GM04504 (cell line): Measurements from ENCODE around the gene NPM1.
"Not testable (repeated sequence)": the region's sequence is repeated elsewhere in the genome, so short reads cannot be mapped to it uniquely, and the experiment has no call there.

Source experiments
- DNase-seq: peaks from one replicate; pipeline ENCODE4 v3.0.0-alpha.2; 2012; ENCODE audit warnings: low read depth

NPM1 gene

GRCh38 chr5:171387345-171387969, at the start of gene NPM1:
TSS of gene NPM1 (plus strand) at chr5:171387849. CDS start at chr5:171387949, 100 bp downstream.
- DNase-seq, result peak; percentile 95

GRCh38 chr5:171340042-171340441, 47.6 kb upstream of the NPM1 start:
- DNase-seq, result no peak

GRCh38 chr5:171340491-171340890, 47.2 kb upstream of the NPM1 start:
- no peak for DNase-seq

GRCh38 chr5:171342362-171343111, 45.1 kb upstream of the NPM1 start:
- peak; percentile 32 for DNase-seq

- no peak for DNase-seq
These were observed 42.6 kb upstream of the NPM1 start for GRCh38 chr5:171344936-171345608.

- DNase-seq, result no peak
These were observed 36.0 kb upstream of the NPM1 start for GRCh38 chr5:171351536-171352073.

- DNase-seq, result no peak
These were observed 32.3 kb upstream of the NPM1 start for GRCh38 chr5:171355302-171355724.

GRCh38 chr5:171357843-171358242, 29.8 kb upstream of the NPM1 start:
- no peak for DNase-seq

- not testable (repeated sequence) for DNase-seq
These were observed 26.5 kb upstream of the NPM1 start for GRCh38 chr5:171361151-171361550.

GRCh38 chr5:171363249-171363648, 24.4 kb upstream of the NPM1 start:
- DNase-seq, result not testable (repeated sequence)

- DNase-seq, result no peak
These were observed 23.8 kb upstream of the NPM1 start for GRCh38 chr5:171363846-171364245.

- no peak for DNase-seq
These were observed 22.3 kb upstream of the NPM1 start for GRCh38 chr5:171365351-171365750.

- no peak for DNase-seq
These were observed 21.0 kb upstream of the NPM1 start for GRCh38 chr5:171366645-171367044.

- peak; percentile 8 for DNase-seq
These were observed 20.0 kb upstream of the NPM1 start for GRCh38 chr5:171367424-171368370.

GRCh38 chr5:171369056-171369455, 18.6 kb upstream of the NPM1 start:
- no peak for DNase-seq

- DNase-seq, result no peak
These were observed 17.8 kb upstream of the NPM1 start for GRCh38 chr5:171369898-171370297.

- not testable (repeated sequence) for DNase-seq
These were observed 16.8 kb upstream of the NPM1 start for GRCh38 chr5:171370881-171371280.

- DNase-seq, result no peak
These were observed 16.3 kb upstream of the NPM1 start for GRCh38 chr5:171371326-171371725.

- no peak for DNase-seq
These were observed 7.7 kb upstream of the NPM1 start for GRCh38 chr5:171379961-171380360.

GRCh38 chr5:171384416-171384815, 3.2 kb upstream of the NPM1 start:
- not testable (repeated sequence) for DNase-seq

- not testable (repeated sequence) for DNase-seq
These were observed 2.6 kb upstream of the NPM1 start for GRCh38 chr5:171384999-171385398.
